ENCODE data around the gene OMA1. TPM values are rescaled to one million over a fixed set of nuclear protein-coding genes. Genes with fewer than 3 reads are reported as not detected.

Gene OMA1
- total RNA-seq, 1 experiment from 2014 or later: 25.4 TPM

- Mint-ChIP-seq H3K4me3 (ENCODE audit: low read depth, unreplicated experiment) (no peak overlapping the region), H3K4me1 (ENCODE audit: low read depth, unreplicated experiment) (peaks cover 65% of the 10 kb centered on the region), H3K27ac (ENCODE audit: unreplicated experiment) (no peak overlapping the region), H3K27me3 (ENCODE audit: unreplicated experiment) (no peaks in the 10 kb centered on the region), H3K36me3 (ENCODE audit: insufficient read depth, unreplicated experiment) (peaks cover 31% of the 10 kb centered on the region), H3K9me3 (ENCODE audit: low read depth, unreplicated experiment) (no peaks in the 10 kb centered on the region)
- intact Hi-C loops (cut with micrococcal nuclease; ENCODE audit: unreplicated experiment): no loop called here
- no peak for DNase-seq
- BruUV-seq (replicated peaks): no TSS peak
- TF ChIP-seq CTCF (IDR thresholded peaks at IDR 0.05; ENCODE audit: unreplicated experiment): no peak
- CTCF ChIA-PET: no interaction called here
These were observed 35.1 kb upstream of the OMA1 start for GRCh38 chr1:58581641-58582040.

DNA sequence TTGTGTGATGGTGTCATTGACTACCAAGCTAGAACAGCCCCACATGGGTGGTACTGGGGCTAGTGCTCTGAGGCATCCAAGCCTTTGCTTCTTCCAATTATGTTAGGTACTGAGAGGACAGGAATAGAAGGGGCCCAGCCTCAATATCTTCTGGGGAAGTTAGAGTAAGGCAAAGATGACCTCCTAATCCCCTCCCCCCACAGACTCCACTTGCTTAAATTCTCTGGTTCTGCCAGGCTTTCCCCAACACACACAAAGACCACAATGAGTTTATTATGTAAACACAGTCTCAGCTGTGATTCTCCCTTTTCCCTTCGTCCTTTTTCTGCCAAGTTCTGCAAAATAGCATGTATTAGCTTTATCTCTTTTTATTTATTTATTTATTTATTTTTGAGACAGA, 33.7 kb upstream of the OMA1 start:
- Mint-ChIP-seq H3K4me1 (ENCODE audit: low read depth, unreplicated experiment) (peaks cover 50% of the 10 kb centered on the region), H3K27me3 (ENCODE audit: unreplicated experiment) (no peaks in the 10 kb centered on the region), H3K9me3 (ENCODE audit: low read depth, unreplicated experiment) (no peaks in the 10 kb centered on the region), H3K4me3 (ENCODE audit: low read depth, unreplicated experiment) (no peak overlapping the region), H3K27ac (ENCODE audit: unreplicated experiment) (no peak overlapping the region), H3K36me3 (ENCODE audit: insufficient read depth, unreplicated experiment) (peaks cover 46% of the 10 kb centered on the region)
- CTCF ChIA-PET: no interaction called here
- no peak for TF ChIP-seq CTCF (IDR thresholded peaks at IDR 0.05; ENCODE audit: unreplicated experiment)
- BruUV-seq (replicated peaks): no TSS peak
- intact Hi-C loops (cut with micrococcal nuclease; ENCODE audit: unreplicated experiment): no loop called here
- no peak for DNase-seq

DNA sequence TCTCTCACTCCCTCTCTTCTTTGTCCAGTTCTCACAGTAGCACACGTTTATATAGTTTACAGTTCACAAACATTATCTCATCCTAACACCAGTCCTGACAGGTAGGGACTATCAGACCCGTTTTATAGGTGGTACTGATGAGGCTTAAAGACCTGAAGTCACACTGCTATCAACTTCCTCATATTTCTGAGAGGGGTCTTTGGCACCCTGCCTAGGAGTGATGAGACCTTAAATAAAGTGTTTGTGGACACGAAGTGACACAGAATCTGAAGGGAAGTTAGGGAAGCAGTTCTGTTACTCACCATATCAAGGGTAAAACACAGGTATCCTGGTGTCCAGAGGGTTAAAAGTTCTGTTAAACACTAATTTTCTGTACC, 31.1 kb upstream of the OMA1 start:
- intact Hi-C loops (cut with micrococcal nuclease; ENCODE audit: unreplicated experiment): loop anchor here (1.0 kb wide), 2 partner anchors 44 to 75 kb away; no protein-coding TSS in a partner anchor
- CTCF ChIA-PET: interaction anchor here (0.6 kb wide), 1 partner anchor 41 kb away, joined by 4 read pairs; no protein-coding TSS in a partner anchor
- DNase-seq: no peak
- H3K4me3 Mint-ChIP-seq (ENCODE audit: low read depth, unreplicated experiment): peak overlapping the region; percentile 100
- peak overlapping the region; percentile 97 for H3K27ac Mint-ChIP-seq (ENCODE audit: unreplicated experiment)
- TF ChIP-seq CTCF (IDR thresholded peaks at IDR 0.05; ENCODE audit: unreplicated experiment): no peak
- H3K9me3 Mint-ChIP-seq (ENCODE audit: low read depth, unreplicated experiment): no peaks in the 10 kb centered on the region
- no peaks in the 10 kb centered on the region for H3K27me3 Mint-ChIP-seq (ENCODE audit: unreplicated experiment)
- BruUV-seq (replicated peaks): TSS peak; percentile 12
- H3K36me3 Mint-ChIP-seq (ENCODE audit: insufficient read depth, unreplicated experiment): peaks cover 62% of the 10 kb centered on the region
- H3K4me1 Mint-ChIP-seq (ENCODE audit: low read depth, unreplicated experiment): peaks cover 43% of the 10 kb centered on the region

GRCh38 chr1:58576727-58577653, 30.5 kb upstream of the OMA1 start, which contains the start of gene TACSTD2:
Gene TACSTD2 (minus strand): TSS chr1:58577252. CDS start chr1:58577156, 96 bp downstream.
- H3K4me1 Mint-ChIP-seq (ENCODE audit: low read depth, unreplicated experiment): peaks cover 50% of the 10 kb centered on the region
- H3K9me3 Mint-ChIP-seq (ENCODE audit: low read depth, unreplicated experiment): no peaks in the 10 kb centered on the region
- peak; percentile 92 for DNase-seq
- no peaks in the 10 kb centered on the region for H3K27me3 Mint-ChIP-seq (ENCODE audit: unreplicated experiment)
- H3K4me3 Mint-ChIP-seq (ENCODE audit: low read depth, unreplicated experiment): peak within 1 kb of the TSS; percentile 100
- H3K27ac Mint-ChIP-seq (ENCODE audit: unreplicated experiment): peak within 1 kb of the TSS; percentile 97
- no peak for TF ChIP-seq CTCF (IDR thresholded peaks at IDR 0.05; ENCODE audit: unreplicated experiment)
- CTCF ChIA-PET: interaction anchor here (0.6 to 1.3 kb wide), 2 partner anchors 41 to 76 kb away, joined by 4 to 7 read pairs; no protein-coding TSS in a partner anchor
- intact Hi-C loops (cut with micrococcal nuclease; ENCODE audit: unreplicated experiment): loop anchor here (1.0 kb wide), 2 partner anchors 44 to 75 kb away; no protein-coding TSS in a partner anchor
- no TSS peak for BruUV-seq (replicated peaks)
- H3K36me3 Mint-ChIP-seq (ENCODE audit: insufficient read depth, unreplicated experiment): peaks cover 63% of the 10 kb centered on the region

All from Calu3 (cell line).